Skeletal muscle satellite cell (primary cell): Measurements from ENCODE around the gene HIF3A.
A peak's percentile ranks its signal among the peaks of the same experiment; 100 is the strongest.

ENCODE experiments used
- H3K27me3 ChIP-seq: 2 replicates; pipeline ENCODE4 v1.7.0; 2013; ENCODE audit warnings: low read length; ENCODE audit not compliant: control insufficient read depth, insufficient read depth
- H3K36me3 ChIP-seq: 2 replicates; pipeline ENCODE4 v1.7.0; 2013; ENCODE audit warnings: mild to moderate bottlenecking, control low read depth, low read length; ENCODE audit not compliant: insufficient read depth
- H3K4me1 ChIP-seq: 2 replicates; pipeline ENCODE4 v1.7.0; 2013; ENCODE audit warnings: low read length; ENCODE audit not compliant: control insufficient read depth, insufficient read depth
- H3K4me2 ChIP-seq: 2 replicates; pipeline ENCODE4 v1.7.0; 2013; ENCODE audit warnings: mild to moderate bottlenecking, low read length
- H3K4me3 ChIP-seq: 2 replicates; pipeline ENCODE4 v1.7.0; 2013; ENCODE audit warnings: low read length
- H3K9ac ChIP-seq: 2 replicates; pipeline ENCODE4 v1.7.0; 2013; ENCODE audit warnings: mild to moderate bottlenecking, low read depth, low read length, moderate library complexity
- H3K9me3 ChIP-seq: replicated peaks from 2 replicates; pipeline ENCODE4 v1.7.0; 2013; ENCODE audit warnings: mild to moderate bottlenecking, control low read depth, low read length

The HIF3A gene

DNA sequence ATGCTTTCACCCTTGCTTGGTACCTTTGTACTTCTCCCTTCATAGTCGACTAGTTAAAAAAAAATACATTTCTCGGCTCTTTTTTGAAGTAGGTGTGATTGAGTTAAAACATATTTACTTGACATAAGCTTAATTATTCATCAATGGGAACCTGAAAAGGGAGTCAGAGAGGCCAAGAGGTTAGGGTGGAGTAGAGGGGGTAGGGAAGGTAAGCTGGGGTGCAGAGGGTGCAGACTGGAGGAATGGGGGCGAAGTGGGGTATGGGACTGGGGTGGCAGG is 701 bp upstream of the HIF3A start:
- H3K9me3 ChIP-seq, result no peaks in the 10 kb centered on the region
- H3K9ac ChIP-seq, result no peak overlapping the region
- no peaks in the 10 kb centered on the region for H3K27me3 ChIP-seq
- no peaks in the 10 kb centered on the region for H3K36me3 ChIP-seq
- no peak overlapping the region for H3K4me2 ChIP-seq
- no peak overlapping the region for H3K4me3 ChIP-seq
- H3K4me1 ChIP-seq, result peaks cover 40% of the 10 kb centered on the region

DNA sequence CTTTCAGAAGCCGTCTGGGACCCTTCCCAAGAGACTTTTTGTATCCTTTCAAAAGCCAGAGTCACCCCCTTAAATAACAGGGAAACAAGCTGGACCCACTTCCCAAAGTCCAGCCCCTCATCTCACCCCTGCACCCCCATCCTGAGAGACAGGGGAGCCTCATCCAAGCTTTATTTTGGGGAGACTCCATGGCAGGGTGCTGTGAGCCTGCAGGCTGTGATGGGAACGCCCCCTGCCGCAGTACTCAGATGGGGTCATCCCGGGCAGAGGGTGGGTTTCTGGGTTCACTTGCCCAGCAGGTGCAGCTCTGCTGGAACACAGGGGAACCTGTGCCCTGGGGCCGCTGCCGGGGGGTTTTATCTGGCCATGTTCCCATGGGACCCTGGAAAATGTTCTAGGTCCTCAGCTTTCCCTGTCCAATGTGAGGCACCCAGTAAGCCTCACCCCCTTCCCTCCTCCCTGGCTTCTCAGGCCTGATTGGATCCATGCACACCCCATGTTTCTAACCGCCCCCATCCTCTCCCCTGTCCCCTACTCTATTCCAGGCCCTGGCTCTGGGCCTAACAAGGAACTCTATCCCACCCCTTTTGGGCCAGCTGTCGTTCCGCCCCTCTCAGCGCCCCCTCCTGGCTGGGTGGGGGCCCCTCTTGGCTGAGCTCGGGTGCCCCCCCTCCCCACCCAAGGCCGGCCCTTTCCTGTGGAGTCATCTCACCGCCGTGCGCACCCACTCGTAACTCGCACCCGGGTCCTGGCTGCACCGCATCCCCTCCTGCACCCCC is 1.0 kb downstream of the HIF3A start:
- peak overlapping the region; percentile 62 for H3K4me3 ChIP-seq
- peaks cover 45% of the 10 kb centered on the region for H3K4me1 ChIP-seq
- H3K9ac ChIP-seq, result peak overlapping the region; percentile 63
- H3K27me3 ChIP-seq, result no peaks in the 10 kb centered on the region
- H3K36me3 ChIP-seq, result no peaks in the 10 kb centered on the region
- H3K9me3 ChIP-seq, result no peaks in the 10 kb centered on the region
- H3K4me2 ChIP-seq, result peak overlapping the region; percentile 81

GRCh38 chr19:46298479-46299003 is 1.7 kb downstream of the HIF3A start:
- peak overlapping the region; percentile 63 for H3K9ac ChIP-seq
- peak overlapping the region; percentile 81 for H3K4me2 ChIP-seq
- H3K36me3 ChIP-seq, result no peaks in the 10 kb centered on the region
- peaks cover 45% of the 10 kb centered on the region for H3K4me1 ChIP-seq
- H3K9me3 ChIP-seq, result no peaks in the 10 kb centered on the region
- H3K4me3 ChIP-seq, result peak overlapping the region; percentile 62
- H3K27me3 ChIP-seq, result no peaks in the 10 kb centered on the region

GRCh38 chr19:46299004-46299509 is 2.2 kb downstream of the HIF3A start:
- H3K9ac ChIP-seq, result peak overlapping the region; percentile 87
- peaks cover 45% of the 10 kb centered on the region for H3K4me1 ChIP-seq
- H3K4me2 ChIP-seq, result peak overlapping the region; percentile 81
- H3K4me3 ChIP-seq, result peak overlapping the region; percentile 62
- H3K36me3 ChIP-seq, result peaks cover 3% of the 10 kb centered on the region
- H3K27me3 ChIP-seq, result no peaks in the 10 kb centered on the region
- no peaks in the 10 kb centered on the region for H3K9me3 ChIP-seq

DNA sequence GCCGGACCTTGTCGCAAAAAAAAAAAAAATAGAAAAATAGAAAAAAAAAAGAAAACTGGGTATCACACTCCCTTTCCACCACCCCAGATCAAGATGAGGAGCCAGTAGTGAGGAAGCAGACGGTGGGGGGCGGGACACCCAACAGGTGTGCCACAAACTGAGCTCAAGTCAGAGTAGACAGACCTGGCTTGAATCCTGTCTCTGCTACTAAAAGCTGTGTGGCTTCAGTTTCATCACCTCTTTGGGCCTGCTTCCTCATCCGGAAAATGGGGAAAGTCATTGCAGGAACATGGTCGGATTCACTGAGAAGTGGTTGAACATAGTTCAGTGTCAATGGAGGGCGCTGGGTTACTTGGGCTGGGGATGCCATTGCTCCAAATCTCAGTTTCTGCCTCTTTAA is 2.9 kb downstream of the HIF3A start:
- Histone ChIP-seq H3K9ac (peak overlapping the region; percentile 87), H3K27me3 (no peaks in the 10 kb centered on the region), H3K9me3 (no peaks in the 10 kb centered on the region), H3K4me2 (peak overlapping the region; percentile 81), H3K36me3 (peaks cover 6% of the 10 kb centered on the region), H3K4me3 (peak overlapping the region; percentile 39), H3K4me1 (peaks cover 45% of the 10 kb centered on the region)

DNA sequence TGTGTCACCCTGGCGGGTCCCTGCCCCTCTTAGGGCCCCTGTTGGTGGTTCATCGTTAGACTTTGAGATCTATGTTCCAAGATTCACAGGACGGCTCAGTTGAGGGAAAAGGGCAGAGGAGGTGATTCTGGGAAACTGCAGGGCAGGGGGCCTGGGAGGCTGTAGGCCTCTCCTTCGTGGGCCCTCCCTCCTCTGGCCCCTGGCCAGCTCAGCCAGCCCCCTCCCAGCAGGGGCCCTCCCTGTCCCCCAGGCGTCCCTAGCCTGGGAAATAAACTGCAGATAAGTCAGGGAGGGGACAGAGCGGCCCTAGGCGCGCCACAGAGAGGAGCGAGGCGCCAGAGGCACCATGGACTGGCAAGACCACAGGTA is 6.5 kb downstream of the HIF3A start:
- Histone ChIP-seq H3K27me3 (no peaks in the 10 kb centered on the region), H3K4me2 (no peak overlapping the region), H3K9me3 (no peaks in the 10 kb centered on the region), H3K4me3 (no peak overlapping the region), H3K36me3 (peaks cover 13% of the 10 kb centered on the region), H3K4me1 (peaks cover 32% of the 10 kb centered on the region), H3K9ac (no peak overlapping the region)

DNA sequence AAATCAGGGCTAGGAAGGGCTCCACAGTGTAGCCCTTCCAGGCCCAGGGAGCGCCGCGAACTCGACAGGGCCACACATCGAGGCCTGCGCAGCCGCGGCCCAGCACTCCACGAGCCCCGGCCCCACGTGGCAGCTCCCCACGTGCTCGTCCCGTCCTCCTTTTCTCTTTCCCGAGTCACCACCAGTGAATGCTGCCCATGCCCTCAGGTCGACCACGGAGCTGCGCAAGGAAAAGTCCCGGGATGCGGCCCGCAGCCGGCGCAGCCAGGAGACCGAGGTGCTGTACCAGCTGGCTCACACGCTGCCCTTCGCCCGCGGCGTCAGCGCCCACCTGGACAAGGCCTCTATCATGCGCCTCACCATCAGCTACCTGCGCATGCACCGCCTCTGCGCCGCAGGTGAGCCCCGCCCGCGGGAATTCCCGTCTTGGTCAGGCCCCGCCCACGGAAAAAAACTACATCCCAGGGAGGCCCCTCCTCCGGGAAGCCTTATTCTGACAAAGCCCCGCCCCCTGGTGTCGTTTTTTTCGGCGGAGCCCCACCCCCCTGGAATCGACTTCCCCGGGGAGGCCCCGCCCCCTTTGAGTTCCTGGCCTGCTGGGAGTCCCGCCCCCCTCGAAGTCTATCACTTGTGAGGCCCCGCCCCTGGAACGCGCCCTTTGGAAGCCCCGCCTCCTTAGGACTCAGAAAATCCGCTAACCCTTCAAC is 7.0 kb downstream of the HIF3A start:
- no peaks in the 10 kb centered on the region for H3K9me3 ChIP-seq
- no peaks in the 10 kb centered on the region for H3K27me3 ChIP-seq
- peaks cover 13% of the 10 kb centered on the region for H3K36me3 ChIP-seq
- no peak overlapping the region for H3K4me2 ChIP-seq
- no peak overlapping the region for H3K4me3 ChIP-seq
- H3K9ac ChIP-seq, result no peak overlapping the region
- peaks cover 27% of the 10 kb centered on the region for H3K4me1 ChIP-seq

DNA sequence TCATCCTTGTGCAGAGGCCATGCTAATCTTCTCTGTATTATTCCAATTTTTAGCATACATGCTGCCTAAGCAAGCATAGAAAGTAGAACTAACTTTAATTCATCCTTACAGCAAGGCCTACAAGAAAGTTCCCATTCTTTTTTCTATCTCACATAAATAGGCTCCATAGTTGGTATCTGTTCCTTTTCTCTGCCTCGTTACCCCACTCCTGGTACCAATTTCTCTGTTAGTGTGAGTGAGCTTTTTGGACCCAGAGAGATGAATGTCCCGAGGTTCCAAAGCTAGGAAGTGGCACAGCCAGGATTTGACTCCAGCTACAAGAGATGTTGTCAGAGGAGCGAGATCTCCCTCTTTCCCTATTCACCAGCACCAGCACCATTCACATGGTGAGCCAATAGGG is 9.7 kb downstream of the HIF3A start:
- H3K4me3 ChIP-seq, result no peak overlapping the region
- peaks cover 26% of the 10 kb centered on the region for H3K36me3 ChIP-seq
- H3K4me1 ChIP-seq, result peaks cover 1% of the 10 kb centered on the region
- H3K9me3 ChIP-seq, result no peaks in the 10 kb centered on the region
- no peaks in the 10 kb centered on the region for H3K27me3 ChIP-seq
- H3K4me2 ChIP-seq, result no peak overlapping the region
- no peak overlapping the region for H3K9ac ChIP-seq

DNA sequence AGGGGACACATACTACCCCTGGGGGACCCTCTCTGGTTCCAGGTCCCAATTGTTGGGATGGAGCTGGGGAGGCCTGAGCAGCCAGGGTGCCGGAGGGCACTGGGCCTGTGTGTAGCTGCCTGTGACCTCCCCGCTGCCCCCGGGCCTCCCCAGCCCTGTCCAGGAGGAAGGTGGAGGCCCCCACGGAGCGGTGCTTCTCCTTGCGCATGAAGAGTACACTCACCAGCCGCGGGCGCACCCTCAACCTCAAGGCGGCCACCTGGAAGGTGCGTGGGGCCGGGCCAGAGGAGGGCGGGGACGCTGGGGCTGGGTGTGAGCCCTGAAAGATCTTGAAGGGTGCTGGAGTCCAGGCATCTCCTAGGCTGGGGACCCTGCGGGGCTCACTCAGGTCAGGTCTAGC is 11.7 kb downstream of the HIF3A start:
- H3K9ac ChIP-seq, result no peak overlapping the region
- H3K4me1 ChIP-seq, result no peaks in the 10 kb centered on the region
- H3K36me3 ChIP-seq, result peaks cover 36% of the 10 kb centered on the region
- no peak overlapping the region for H3K4me2 ChIP-seq
- no peak overlapping the region for H3K4me3 ChIP-seq
- H3K9me3 ChIP-seq, result no peaks in the 10 kb centered on the region
- H3K27me3 ChIP-seq, result no peaks in the 10 kb centered on the region

DNA sequence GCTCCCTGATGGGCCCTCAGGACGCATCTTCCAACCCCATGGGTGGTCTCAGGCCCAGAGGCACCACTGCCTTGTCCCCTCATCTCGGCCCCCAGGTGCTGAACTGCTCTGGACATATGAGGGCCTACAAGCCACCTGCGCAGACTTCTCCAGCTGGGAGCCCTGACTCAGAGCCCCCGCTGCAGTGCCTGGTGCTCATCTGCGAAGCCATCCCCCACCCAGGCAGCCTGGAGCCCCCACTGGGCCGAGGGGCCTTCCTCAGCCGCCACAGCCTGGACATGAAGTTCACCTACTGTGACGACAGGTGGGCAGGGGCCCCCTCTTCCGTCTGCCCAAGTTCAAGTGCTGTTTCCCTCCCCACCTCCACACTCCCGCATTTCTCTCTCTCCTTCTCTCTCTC is 12.2 kb downstream of the HIF3A start:
- no peaks in the 10 kb centered on the region for H3K27me3 ChIP-seq
- no peak overlapping the region for H3K9ac ChIP-seq
- H3K36me3 ChIP-seq, result peaks cover 34% of the 10 kb centered on the region
- no peaks in the 10 kb centered on the region for H3K4me1 ChIP-seq
- no peaks in the 10 kb centered on the region for H3K9me3 ChIP-seq
- H3K4me3 ChIP-seq, result no peak overlapping the region
- H3K4me2 ChIP-seq, result no peak overlapping the region

DNA sequence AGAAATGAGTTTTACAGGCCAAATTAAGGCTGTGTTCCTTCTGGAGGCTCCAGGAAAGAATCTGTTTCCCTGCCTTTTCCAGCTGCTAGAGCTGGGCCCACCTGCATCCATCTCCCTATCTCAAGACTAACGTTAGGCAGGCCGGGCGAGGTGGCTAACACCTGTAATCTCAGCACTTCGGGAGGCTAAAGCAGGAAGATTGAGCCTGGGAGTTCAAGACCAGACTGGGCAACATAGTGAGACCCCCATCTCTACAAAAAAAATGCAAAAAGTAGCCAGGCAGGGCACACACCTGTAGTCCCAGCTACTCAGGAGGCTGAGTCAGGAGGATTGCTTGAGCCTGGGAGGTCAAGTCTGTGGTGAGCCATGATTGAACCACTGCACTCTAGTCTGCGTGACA is 14.6 kb downstream of the HIF3A start:
- Histone ChIP-seq H3K9ac (no peak overlapping the region), H3K4me3 (no peak overlapping the region), H3K4me2 (no peak overlapping the region), H3K36me3 (peaks cover 26% of the 10 kb centered on the region), H3K27me3 (no peaks in the 10 kb centered on the region), H3K9me3 (no peaks in the 10 kb centered on the region), H3K4me1 (no peaks in the 10 kb centered on the region)
